HepG2 (cell line): ENCODE data around the gene GNA12. TPM values are rescaled to one million over a fixed set of nuclear protein-coding genes. Genes with fewer than 3 reads are reported as not detected.

Source experiments
- ATAC-seq: fragments of 200-7000 bp; cut with Tn5 transposase; 3 replicates; pipeline ENCODE4 v1.9.1; 2020; ENCODE audit warnings: mild to moderate bottlenecking, moderate library complexity
- BruUV-seq: library from RNA; stranded (reverse); fragments of 400-500 nt; replicated peaks from 2 replicates; lab custom pipeline; 2021; lab: Mats Ljungman, UMichigan
- CTCF ChIA-PET: fragments of 300-600 bp; formaldehyde crosslinking; extraction: SDS; loops from one replicate; lab custom pipeline; 2021; ENCODE audit warnings: low total read pairs, inconsistent platforms, low intra/inter-chr PET ratio; lab: Yijun Ruan, JAX
- POLR2A ChIA-PET: fragments of 350-600 bp; sonication (Branson Sonifier 250); formaldehyde crosslinking; loops from one replicate; lab custom pipeline; 2020; ENCODE audit warnings: antibody characterized with exemption, inconsistent platforms; lab: Yijun Ruan, JAX
- DNase-seq: peaks from one replicate; pipeline ENCODE4 v3.0.0-alpha.2; 2015; ENCODE audit warnings: low spot score
- FAIRE-seq: peaks from 3 replicates; lab custom pipeline; 2011; peaks lifted over from hg19 to GRCh38; lab: Jason Lieb, UNC
- H2AFZ ChIP-seq: one replicate; pipeline ENCODE4 v1.6.1; 2011; ENCODE audit warnings: low read length, inconsistent platforms
- H3K27ac ChIP-seq: fragments of 300-600 bp; 3 replicates; pipeline ENCODE4 v1.8.0; 2011; ENCODE audit warnings: mixed run types, mild to moderate bottlenecking, mixed read lengths, low read length, inconsistent platforms; ENCODE audit not compliant: insufficient read depth; ENCODE audit errors: extremely low read length
- H3K27me3 ChIP-seq, 2 experiments: fragments of 200-600 bp in 1 of 2; 2 replicates in 1 of 2; 3 replicates in 1 of 2; pipeline versions ENCODE4 v1.6.0 to v1.8.0; 2011; ENCODE audit warnings: low read length in 2 of 2, mild to moderate bottlenecking in 2 of 2, moderate library complexity in 2 of 2, inconsistent platforms in 1 of 2; ENCODE audit not compliant: insufficient read depth in 2 of 2, control insufficient read depth in 1 of 2
- H3K36me3 ChIP-seq, 2 experiments: fragments of 200-600 bp in 1 of 2; replicated peaks in 1 of 2; 2 replicates in 1 of 2; 3 replicates in 1 of 2; pipeline versions ENCODE4 v1.5.1 to v1.8.0; 2011; ENCODE audit warnings: low read length in 2 of 2, inconsistent platforms in 1 of 2; ENCODE audit not compliant: insufficient read depth in 2 of 2, control insufficient read depth in 1 of 2
- H3K4me1 ChIP-seq: 2 replicates; pipeline ENCODE4 v1.5.1; 2012; ENCODE audit warnings: low read length, inconsistent platforms; ENCODE audit not compliant: insufficient read depth
- H3K4me2 ChIP-seq: 2 replicates; pipeline ENCODE4 v1.6.0; 2011; ENCODE audit warnings: low read depth, low read length, inconsistent platforms
- H3K4me3 ChIP-seq, 3 experiments: fragments of 200-600 bp in 1 of 3; sonication (generic), shearing (Covaris generic) in 1 of 3; replicated peaks in 1 of 3; 2 replicates each; pipeline ENCODE4 v1.5.1; 2011 to 2016; ENCODE audit warnings: low read length in 3 of 3, inconsistent platforms in 2 of 3, low read depth in 2 of 3, mild to moderate bottlenecking in 2 of 3, control low read depth in 1 of 3, mixed read lengths in 1 of 3; ENCODE audit not compliant: insufficient read depth in 1 of 3
- H3K79me2 ChIP-seq: one replicate; pipeline ENCODE4 v1.6.1; 2011; ENCODE audit warnings: low read length, inconsistent platforms; ENCODE audit not compliant: insufficient read depth
- H3K9ac ChIP-seq: 2 replicates; pipeline ENCODE4 v1.6.0; 2011; ENCODE audit warnings: mild to moderate bottlenecking, low read depth, low read length, inconsistent platforms; ENCODE audit not compliant: insufficient read depth
- H3K9me3 ChIP-seq: 2 replicates; pipeline ENCODE4 v1.5.1; 2012; ENCODE audit warnings: mild to moderate bottlenecking, low read length
- H4K20me1 ChIP-seq: 2 replicates; pipeline ENCODE4 v1.6.0; 2011; ENCODE audit warnings: inconsistent platforms, mild to moderate bottlenecking, low read length, moderate library complexity; ENCODE audit not compliant: insufficient read depth
- BRCA1 ChIP-seq: sonication (generic); formaldehyde crosslinking; IDR thresholded peaks from 2 replicates; pipeline ENCODE4 v1.4.0; 2020; ENCODE audit warnings: missing genetic modification reagents
- CREB1 ChIP-seq, 2 experiments: fragments of 450-650 bp in 1 of 2; IDR thresholded peaks; 2 replicates each; pipeline ENCODE4 v1.6.1; 2016 to 2017; ENCODE audit warnings: control low read depth in 1 of 2, mild to moderate bottlenecking in 1 of 2, missing compliant biosample characterization in 1 of 2, missing genetic modification characterization in 1 of 2
- DNMT3B ChIP-seq: conservative IDR thresholded peaks from 2 replicates; pipeline ENCODE4 v1.6.1; 2016; ENCODE audit warnings: missing biosample characterization, control low read depth
- EEA1 ChIP-seq: sonication (generic); formaldehyde crosslinking; IDR thresholded peaks from 2 replicates; pipeline ENCODE4 v1.5.1; 2020; ENCODE audit warnings: mild to moderate bottlenecking, missing genetic modification reagents, borderline replicate concordance
- ETV5 ChIP-seq: IDR thresholded peaks from 2 replicates; pipeline ENCODE4 v1.6.1; 2018; ENCODE audit warnings: missing biosample characterization, missing genetic modification reagents, inconsistent platforms, borderline replicate concordance
- FOXK1 ChIP-seq: sonication (generic); formaldehyde crosslinking; IDR thresholded peaks from 2 replicates; pipeline ENCODE4 v1.4.0; 2020; ENCODE audit warnings: low read depth, missing genetic modification reagents, borderline replicate concordance
- FOXK2 ChIP-seq: fragments of 450-650 bp; IDR thresholded peaks from 2 replicates; pipeline ENCODE4 v1.6.1; 2016
- IKZF1 ChIP-seq: fragments of 450-650 bp; IDR thresholded peaks from 2 replicates; pipeline ENCODE4 v1.7.1; 2016
- RBAK ChIP-seq: sonication (generic); formaldehyde crosslinking; IDR thresholded peaks from 2 replicates; pipeline ENCODE4 v1.5.1; 2020; ENCODE audit warnings: mild to moderate bottlenecking, missing genetic modification reagents
- RFXANK ChIP-seq: IDR thresholded peaks from 2 replicates; pipeline ENCODE4 v1.6.1; 2016
- SALL2 ChIP-seq: sonication (generic); formaldehyde crosslinking; IDR thresholded peaks from 2 replicates; pipeline ENCODE4 v1.8.1; 2023; ENCODE audit warnings: mild to moderate bottlenecking, missing genetic modification reagents, inconsistent platforms
- ZBTB2 ChIP-seq: sonication (generic); formaldehyde crosslinking; IDR thresholded peaks from 2 replicates; pipeline ENCODE4 v1.8.0; 2022; ENCODE audit warnings: low read depth, missing genetic modification reagents
- ZMAT3 ChIP-seq: sonication (generic); formaldehyde crosslinking; conservative IDR thresholded peaks from 2 replicates; pipeline ENCODE4 v1.7.0; 2021; ENCODE audit warnings: missing genetic modification reagents
- ZNF24 ChIP-seq: fragments of 450-650 bp; IDR thresholded peaks from 2 replicates; pipeline ENCODE4 v1.6.1; 2017; ENCODE audit warnings: antibody characterized with exemption, mild to moderate bottlenecking
- ZNF296 ChIP-seq: sonication (generic); formaldehyde crosslinking; conservative IDR thresholded peaks from 2 replicates; pipeline ENCODE4 v1.5.0; 2020; ENCODE audit warnings: mild to moderate bottlenecking, missing genetic modification reagents
- ZNF616 ChIP-seq: sonication (generic); formaldehyde crosslinking; IDR thresholded peaks from 2 replicates; pipeline ENCODE4 v1.5.0; 2020; ENCODE audit warnings: low read depth, mild to moderate bottlenecking, missing genetic modification reagents
- ZNF652 ChIP-seq: IDR thresholded peaks from 2 replicates; pipeline ENCODE4 v1.6.1; 2016; ENCODE audit warnings: low read depth, borderline replicate concordance
- ZNF747 ChIP-seq: sonication (generic); formaldehyde crosslinking; IDR thresholded peaks from 2 replicates; pipeline ENCODE4 v1.8.1; 2023; ENCODE audit warnings: missing genetic modification reagents, mild to moderate bottlenecking, borderline replicate concordance
- WGBS: methylation state at CpG from one replicate; pipeline ENCODE4 v1.1.6; 2017; ENCODE audit warnings: low lambda C conversion rate; 5-methylcytosine and 5-hydroxymethylcytosine counted together
- in situ Hi-C: cut with HindIII; loops from 2 replicates; pipeline ENCODE4 v1.10.0; 2017; ENCODE audit warnings: low pct_unique_long_range_greater_than_20kb; ENCODE audit not compliant: extremely low pct_ligation_motif_present
- intact Hi-C: fragments of 100-400 bp; cut with micrococcal nuclease; formaldehyde crosslinking; loops from one replicate; pipeline ENCODE4 v1.10.0; 2022; ENCODE audit not compliant: unreplicated experiment
- polyA plus RNA-seq, 8 experiments: library from polyadenylated mRNA; depleted of rRNA in 3 of 8; stranded (reverse) in 7 of 8; unstranded in 1 of 8; fragments of >200 nt; fragmentation: Illumina TruSeq in 4 of 8; extraction: Trizol in 4 of 8; gene quantifications; 2 replicates each; pipeline versions ENCODE4 v1.2.1 to v1.2.3, GENCODE V29; 2011 to 2016; ENCODE audit warnings: low read depth in 4 of 8, missing spikeins in 1 of 8, mixed read lengths in 1 of 8; ENCODE audit not compliant: insufficient read depth in 1 of 8
- total RNA-seq, 5 experiments: library from RNA; depleted of rRNA; stranded (reverse); fragments of >200 nt; fragmentation: Illumina TruSeq; extraction: Trizol; gene quantifications; 2 replicates each; pipeline ENCODE4 v1.2.3, GENCODE V29; 2016; ENCODE audit warnings: low read depth in 1 of 5
- TF ChIP-seq, protein P1 (sequence below): sonication (generic); formaldehyde crosslinking; IDR thresholded peaks from 2 replicates; pipeline ENCODE4 v1.9.0; 2021; ENCODE audit warnings: missing genetic modification reagents, borderline replicate concordance

GNA12 gene
- total and polyA plus RNA-seq, 2 of the 13 experiments (the other 11 are each of a cell fraction or from before 2014, with no cell fraction given) = 16.2 to 50.9 TPM

DNA sequence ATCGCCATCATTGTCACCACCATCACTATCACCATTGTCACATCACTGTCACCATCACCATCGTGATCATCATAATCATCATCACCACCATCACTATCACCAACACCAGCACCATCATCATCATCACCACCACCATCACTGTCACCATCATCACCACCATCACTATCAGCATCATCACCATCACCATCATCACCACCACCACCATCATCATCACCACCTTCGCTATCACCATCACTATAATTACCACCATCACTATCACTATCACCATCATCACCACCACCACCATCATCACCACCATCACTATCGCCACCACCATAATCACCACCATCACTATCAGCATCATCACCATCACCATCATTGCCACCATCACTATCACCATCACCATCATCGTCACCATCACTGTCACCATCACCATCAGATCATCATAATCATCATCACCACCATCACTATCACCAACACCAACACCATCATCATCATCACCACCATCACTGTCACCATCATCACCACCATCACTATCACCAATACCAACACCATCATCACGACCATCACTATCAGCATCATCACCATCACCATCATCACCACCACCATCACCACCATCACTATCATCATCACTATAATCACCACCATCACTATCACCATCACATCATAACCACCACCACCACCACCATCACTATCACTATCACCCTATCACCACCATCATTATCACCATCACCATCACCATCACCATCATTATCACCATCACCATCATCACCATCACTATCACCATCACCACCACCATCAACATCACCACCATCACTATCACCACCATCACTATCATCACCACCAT lies 6.0 kb upstream of the GNA12 start:
- Histone ChIP-seq H3K9ac (no peak overlapping the region), H4K20me1 (no peaks in the 10 kb centered on the region), H3K4me2 (no peak overlapping the region), H3K9me3 (no peaks in the 10 kb centered on the region), H3K79me2 (no peaks in the 10 kb centered on the region), H3K27me3 (no peaks in the 10 kb centered on the region), H3K36me3 (no peaks in the 10 kb centered on the region), H3K27ac (no peak overlapping the region), H3K4me1 (peaks cover 19% of the 10 kb centered on the region), H3K4me3 (no peak overlapping the region), H2AFZ (no peak overlapping the region)
- POLR2A ChIA-PET = no interaction called here
- intact Hi-C loops (no loop called here), in situ Hi-C loops (no loop called here)
- WGBS = 64% methylated on average over 6 of the region's 6 CpGs
- FAIRE-seq = no peak
- DNase-seq = no peak
- ATAC-seq = no peak
- CTCF ChIA-PET = no interaction called here
- no TSS peak for BruUV-seq
- TF ChIP-seq RFXANK (CRISPR knock-in tag) = no peak
- TF ChIP-seq DNMT3B (CRISPR knock-in tag) = no peak
- TF ChIP-seq CREB1 (IDR thresholded peaks at IDR 0.05) = peak; percentile 94
- no peak for TF ChIP-seq CREB1 (CRISPR knock-in tag; IDR thresholded peaks at IDR 0.05)
- TF ChIP-seq IKZF1 = peak; percentile 28; the same call in 1 of the 2 replicates
- no peak for TF ChIP-seq RBAK (CRISPR knock-in tag)
- no peak for TF ChIP-seq ZNF616
- TF ChIP-seq ZMAT3 (CRISPR knock-in tag) = no peak
- no peak for TF ChIP-seq ZNF747
- no peak for TF ChIP-seq ZBTB2 (CRISPR knock-in tag)
- no peak for TF ChIP-seq ZNF24
- no peak for TF ChIP-seq ZNF652 (CRISPR knock-in tag)
- no peak for TF ChIP-seq BRCA1
- no peak for TF ChIP-seq ZNF296 (CRISPR knock-in tag)
- TF ChIP-seq ETV5 (CRISPR knock-in tag) = no peak
- no peak for TF ChIP-seq SALL2 (CRISPR knock-in tag)
- no peak for TF ChIP-seq EEA1
- TF ChIP-seq, protein P1, sequence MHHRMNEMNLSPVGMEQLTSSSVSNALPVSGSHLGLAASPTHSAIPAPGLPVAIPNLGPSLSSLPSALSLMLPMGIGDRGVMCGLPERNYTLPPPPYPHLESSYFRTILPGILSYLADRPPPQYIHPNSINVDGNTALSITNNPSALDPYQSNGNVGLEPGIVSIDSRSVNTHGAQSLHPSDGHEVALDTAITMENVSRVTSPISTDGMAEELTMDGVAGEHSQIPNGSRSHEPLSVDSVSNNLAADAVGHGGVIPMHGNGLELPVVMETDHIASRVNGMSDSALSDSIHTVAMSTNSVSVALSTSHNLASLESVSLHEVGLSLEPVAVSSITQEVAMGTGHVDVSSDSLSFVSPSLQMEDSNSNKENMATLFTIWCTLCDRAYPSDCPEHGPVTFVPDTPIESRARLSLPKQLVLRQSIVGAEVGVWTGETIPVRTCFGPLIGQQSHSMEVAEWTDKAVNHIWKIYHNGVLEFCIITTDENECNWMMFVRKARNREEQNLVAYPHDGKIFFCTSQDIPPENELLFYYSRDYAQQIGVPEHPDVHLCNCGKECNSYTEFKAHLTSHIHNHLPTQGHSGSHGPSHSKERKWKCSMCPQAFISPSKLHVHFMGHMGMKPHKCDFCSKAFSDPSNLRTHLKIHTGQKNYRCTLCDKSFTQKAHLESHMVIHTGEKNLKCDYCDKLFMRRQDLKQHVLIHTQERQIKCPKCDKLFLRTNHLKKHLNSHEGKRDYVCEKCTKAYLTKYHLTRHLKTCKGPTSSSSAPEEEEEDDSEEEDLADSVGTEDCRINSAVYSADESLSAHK (CRISPR knock-in tag) = no peak
- no peak for TF ChIP-seq FOXK1 (CRISPR knock-in tag)
- TF ChIP-seq FOXK2 = 0 out of 2 replicates have a peak, but pooled peaks have one; percentile 11
